Measurements from ENCODE around the gene FRMD6. TPM values are rescaled to one million over a fixed set of nuclear protein-coding genes. Genes with fewer than 3 reads are reported as not detected.

FRMD6 gene
- total and polyA plus RNA-seq, 9 of the 15 experiments (the other 6 are each of a cell fraction or from before 2014, with no cell fraction given): 0.11 to 0.92 (median 0.53) TPM

- H3K9ac ChIP-seq (ENCODE audit: insufficient read depth in 1 of 2, low read depth in 2 of 2, low read length in 2 of 2): no peak overlapping the region
- H3K4me2 ChIP-seq (ENCODE audit: insufficient read depth, low read length): no peak overlapping the region
- no peaks in the 10 kb centered on the region for H3K36me3 ChIP-seq (ENCODE audit: control insufficient read depth, insufficient read depth, low read length)
- no TSS peak for BruUV-seq (replicated peaks)
- ChIA-PET CTCF (ENCODE audit: low intra/inter-chr PET ratio) (no interaction called here), POLR2A (no interaction called here)
- no peaks in the 10 kb centered on the region for H3K9me1 ChIP-seq (ENCODE audit: control insufficient read depth, insufficient read depth, low read length)
- WGBS (ENCODE audit: insufficient coverage, low coverage, missing lambda C conversion rate): 7% methylated on average over 4 of the region's 4 CpGs
- H3K79me2 ChIP-seq (ENCODE audit: control insufficient read depth, insufficient read depth, low read length): no peaks in the 10 kb centered on the region
- H2AFZ ChIP-seq (ENCODE audit: low read depth, low read length): no peak overlapping the region
- H4K20me1 ChIP-seq (replicated peaks; ENCODE audit: control insufficient read depth, insufficient read depth, low read length): no peaks in the 10 kb centered on the region
- H3K4me1 ChIP-seq (replicated peaks in 1 of 2; ENCODE audit: control insufficient read depth in 2 of 2, insufficient read depth in 2 of 2, low read length in 2 of 2): peaks cover 3 to 20% of the 10 kb centered on the region in 2 experiments; a peak in 3 of 5 replicates
- H3K9me3 ChIP-seq (replicated peaks; ENCODE audit: control insufficient read depth, insufficient read depth, low read depth, low read length): no peaks in the 10 kb centered on the region
- TF ChIP-seq RUNX1 (IDR thresholded peaks at IDR 0.05; ENCODE audit: low read depth): no peak
- TF ChIP-seq DPF2 (IDR thresholded peaks at IDR 0.05): no peak
- no peak for TF ChIP-seq KAT7 (CRISPR knock-in tag; IDR thresholded peaks at IDR 0.05; ENCODE audit: borderline replicate concordance)
- no peak for TF ChIP-seq HMBOX1 (IDR thresholded peaks at IDR 0.05)
- no peak for TF ChIP-seq EHMT2 (IDR thresholded peaks at IDR 0.05)
- no peak for TF ChIP-seq FOXK1 (CRISPR knock-in tag; IDR thresholded peaks at IDR 0.05; ENCODE audit: borderline replicate concordance)
- no peak for TF ChIP-seq DLX4 (CRISPR knock-in tag; IDR thresholded peaks at IDR 0.05)
- no peak for TF ChIP-seq DIDO1 (tag; IDR thresholded peaks at IDR 0.05; ENCODE audit: low read depth)
- no peak for TF ChIP-seq ZBTB17 (CRISPR knock-in tag; IDR thresholded peaks at IDR 0.05)
- no peak for TF ChIP-seq HOMEZ (CRISPR knock-in tag; IDR thresholded peaks at IDR 0.05)
- no peak for TF ChIP-seq ARNT (IDR thresholded peaks at IDR 0.05)
- no peak for TF ChIP-seq SNIP1 (IDR thresholded peaks at IDR 0.05; ENCODE audit: low read depth)
- TF ChIP-seq ZNF282 (CRISPR knock-in tag; IDR thresholded peaks at IDR 0.05): no peak
- TF ChIP-seq NFIX (CRISPR knock-in tag; IDR thresholded peaks at IDR 0.05; ENCODE audit: low read depth): no peak
- TF ChIP-seq SUPT5H (IDR thresholded peaks at IDR 0.05): no peak
- no peak for TF ChIP-seq TFAP4 (CRISPR knock-in tag; IDR thresholded peaks at IDR 0.05; ENCODE audit: borderline replicate concordance)
- H3K27me3 ChIP-seq (ENCODE audit: control insufficient read depth in 2 of 2, insufficient read depth in 2 of 2, low read length in 2 of 2): peaks cover 0 to 3% of the 10 kb centered on the region in 2 experiments; a peak in 2 of 5 replicates
- FAIRE-seq (no peak), DNase-seq (ENCODE audit: extremely low read depth in 1 of 4, low spot score in 3 of 4) (no peak), ATAC-seq (no peak)
- intact Hi-C loops (cut with micrococcal nuclease) (no loop called here), in situ Hi-C loops (cut with MboI) (no loop called here)
- no peak overlapping the region for H3K4me3 ChIP-seq
- H3K27ac ChIP-seq (ENCODE audit: extremely low read depth, low read depth, low read length): no peak overlapping the region
Measured at GRCh38 chr14:51653775-51654532, 2.2 kb downstream of the FRMD6 start.
